ENCODE data around the gene CMTM8.
"Not testable (repeated sequence)": the region's sequence is repeated elsewhere in the genome, so short reads cannot be mapped to it uniquely, and the experiment has no call there.

The CMTM8 gene

GRCh38 chr3:32379831-32380500 is 141.5 kb downstream of the CMTM8 start:
- DNase-seq (ENCODE audit: low read depth) = no peak
- TF ChIP-seq CTCF (IDR thresholded peaks at IDR 0.05; ENCODE audit: control insufficient read depth, insufficient read depth, low read depth, low read length, missing control alignments) = no peak

GRCh38 chr3:32381922-32382321 is 143.4 kb downstream of the CMTM8 start:
- no peak for TF ChIP-seq CTCF (IDR thresholded peaks at IDR 0.05; ENCODE audit: control insufficient read depth, insufficient read depth, low read depth, low read length, missing control alignments)
- no peak for DNase-seq (ENCODE audit: low read depth)
- H3K4me3 ChIP-seq (ENCODE audit: control insufficient read depth, low read depth, low read length) = no peak overlapping the region

More at GRCh38 chr3:32379831-32380500, 141.5 kb downstream of the CMTM8 start:
- no peak overlapping the region for H3K4me3 ChIP-seq (ENCODE audit: control insufficient read depth, low read depth, low read length)

- no peak for TF ChIP-seq CTCF (IDR thresholded peaks at IDR 0.05; ENCODE audit: control insufficient read depth, insufficient read depth, low read depth, low read length, missing control alignments)
- H3K4me3 ChIP-seq (ENCODE audit: control insufficient read depth, low read depth, low read length) = no peak overlapping the region
- DNase-seq (ENCODE audit: low read depth) = no peak
Measured at GRCh38 chr3:32383136-32383711, 144.7 kb downstream of the CMTM8 start.

- no peak overlapping the region for H3K4me3 ChIP-seq (ENCODE audit: control insufficient read depth, low read depth, low read length)
- DNase-seq (ENCODE audit: low read depth) = no peak
- no peak for TF ChIP-seq CTCF (IDR thresholded peaks at IDR 0.05; ENCODE audit: control insufficient read depth, insufficient read depth, low read depth, low read length, missing control alignments)
Measured at GRCh38 chr3:32384938-32385337, 146.5 kb downstream of the CMTM8 start.

GRCh38 chr3:32387512-32387911 is 149.0 kb downstream of the CMTM8 start:
- no peak overlapping the region for H3K4me3 ChIP-seq (ENCODE audit: control insufficient read depth, low read depth, low read length)
- DNase-seq (ENCODE audit: low read depth) = no peak
- TF ChIP-seq CTCF (IDR thresholded peaks at IDR 0.05; ENCODE audit: control insufficient read depth, insufficient read depth, low read depth, low read length, missing control alignments) = no peak

GRCh38 chr3:32389577-32389976 is 151.1 kb downstream of the CMTM8 start:
- not testable (repeated sequence) for DNase-seq (ENCODE audit: low read depth); H3K4me3 ChIP-seq (ENCODE audit: control insufficient read depth, low read depth, low read length)

- H3K4me3 ChIP-seq (ENCODE audit: control insufficient read depth, low read depth, low read length) = peak within 1 kb of the TSS; percentile 73
- DNase-seq (ENCODE audit: low read depth) = no peak
- TF ChIP-seq CTCF (IDR thresholded peaks at IDR 0.05; ENCODE audit: control insufficient read depth, insufficient read depth, low read depth, low read length, missing control alignments) = no peak
Measured at GRCh38 chr3:32391643-32392535, 153.4 kb downstream of the CMTM8 start, which contains the start of gene CMTM7. Gene CMTM7, plus strand, starts transcription at chr3:32391853. Its CDS starts 54 bp downstream, at chr3:32391907.

Measured in AG09309 (cell line).